WTC11 (cell line): ENCODE data around the gene SHROOM3.

ENCODE experiments used
- ATF3 ChIP-seq: sonication (generic); formaldehyde crosslinking; conservative IDR thresholded peaks from 2 replicates; pipeline ENCODE4 v1.8.1; 2022; ENCODE audit warnings: mild to moderate bottlenecking, missing genetic modification reagents
- CREM ChIP-seq: sonication (generic); formaldehyde crosslinking; IDR thresholded peaks from 2 replicates; pipeline ENCODE4 v1.8.1; 2022; ENCODE audit warnings: mild to moderate bottlenecking, missing genetic modification reagents, moderate library complexity
- CTCF ChIP-seq: fragments of 200-600 bp; IDR thresholded peaks from 2 replicates; pipeline ENCODE4 v1.8.0; 2022; ENCODE audit warnings: antibody characterized with exemption
- ELF4 ChIP-seq: sonication (generic); formaldehyde crosslinking; IDR thresholded peaks from 2 replicates; pipeline ENCODE4 v1.8.1; 2022; ENCODE audit warnings: low read depth, mild to moderate bottlenecking, moderate library complexity, missing genetic modification reagents
- MAX ChIP-seq: sonication (generic); formaldehyde crosslinking; IDR thresholded peaks from 2 replicates; pipeline ENCODE4 v1.8.0; 2022; ENCODE audit warnings: mild to moderate bottlenecking, missing genetic modification reagents
- TCF7 ChIP-seq: sonication (generic); formaldehyde crosslinking; IDR thresholded peaks from 2 replicates; pipeline ENCODE4 v1.8.0; 2022; ENCODE audit warnings: mild to moderate bottlenecking, low read depth, missing genetic modification reagents, moderate library complexity
- ZNF219 ChIP-seq: sonication (generic); formaldehyde crosslinking; IDR thresholded peaks from 2 replicates; pipeline ENCODE4 v1.8.0; 2023; ENCODE audit warnings: missing genetic modification reagents, mild to moderate bottlenecking, borderline replicate concordance
- ZNF425 ChIP-seq: fragments of 250-450 bp; sonication (Bioruptor Pico); conservative IDR thresholded peaks from 2 replicates; pipeline ENCODE4 v1.9.0; 2021; ENCODE audit warnings: mild to moderate bottlenecking
- ZNF512 ChIP-seq: sonication (generic); formaldehyde crosslinking; IDR thresholded peaks from 2 replicates; pipeline ENCODE4 v1.8.1; 2022; ENCODE audit warnings: missing genetic modification reagents, borderline replicate concordance
- ZNF671 ChIP-seq: fragments of 250-450 bp; sonication (Bioruptor Pico); IDR thresholded peaks from 2 replicates; pipeline ENCODE4 v1.8.0; 2021; ENCODE audit warnings: mild to moderate bottlenecking

- TF ChIP-seq ZNF512 (CRISPR knock-in tag) (no peak), CTCF (no peak), ZNF219 (CRISPR knock-in tag) (no peak), ZNF671 (CRISPR knock-in tag) (no peak), ELF4 (CRISPR knock-in tag) (no peak), ATF3 (no peak), CREM (CRISPR knock-in tag) (no peak), TCF7 (CRISPR knock-in tag) (no peak), ZNF425 (CRISPR knock-in tag) (no peak), MAX (CRISPR knock-in tag) (no peak)
These were observed 170.1 kb downstream of the SHROOM3 start for GRCh38 chr4:76605099-76605563.
